HG03097 (cell line): ENCODE measurements around the gene ASIP.

Experiments
- ATAC-seq: cut with Tn5 transposase; IDR thresholded peaks from one replicate; pipeline ENCODE4 v1.9.1; 2021; ENCODE audit not compliant: unreplicated experiment, low FRiP score

The ASIP gene

GRCh38 chr20:34309691-34310090 is 68.5 kb downstream of the ASIP start:
- no peak for ATAC-seq

DNA sequence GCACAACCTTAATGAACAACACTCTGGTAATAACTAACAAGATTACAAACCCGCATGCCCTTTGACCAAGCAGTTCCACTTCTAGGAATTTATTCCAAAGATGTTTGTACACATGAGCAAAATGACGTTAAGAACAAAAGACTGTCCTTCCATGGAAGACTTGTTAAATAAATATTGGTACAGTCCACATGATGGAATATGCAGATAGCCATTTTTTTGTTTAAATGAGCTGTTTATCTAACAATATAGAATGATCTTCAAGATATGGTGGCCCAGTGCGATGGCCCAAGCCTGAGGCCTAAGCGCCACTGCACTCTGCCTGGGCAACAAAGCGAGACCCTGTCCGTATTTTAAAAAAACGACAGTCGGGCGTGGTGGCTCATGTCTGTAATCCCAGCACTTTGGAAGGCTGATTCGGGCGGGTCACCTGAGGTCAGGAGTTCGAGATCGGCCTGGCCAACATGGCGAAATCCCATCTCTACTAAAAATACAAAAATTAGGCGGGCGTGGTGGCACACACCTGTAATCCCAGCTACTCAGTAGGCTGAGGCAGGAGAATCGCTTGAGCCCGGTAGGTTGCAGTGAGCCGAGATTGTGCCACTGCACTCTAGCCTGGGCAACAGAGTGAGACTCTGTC is 69.4 kb downstream of the ASIP start:
- no peak for ATAC-seq

DNA sequence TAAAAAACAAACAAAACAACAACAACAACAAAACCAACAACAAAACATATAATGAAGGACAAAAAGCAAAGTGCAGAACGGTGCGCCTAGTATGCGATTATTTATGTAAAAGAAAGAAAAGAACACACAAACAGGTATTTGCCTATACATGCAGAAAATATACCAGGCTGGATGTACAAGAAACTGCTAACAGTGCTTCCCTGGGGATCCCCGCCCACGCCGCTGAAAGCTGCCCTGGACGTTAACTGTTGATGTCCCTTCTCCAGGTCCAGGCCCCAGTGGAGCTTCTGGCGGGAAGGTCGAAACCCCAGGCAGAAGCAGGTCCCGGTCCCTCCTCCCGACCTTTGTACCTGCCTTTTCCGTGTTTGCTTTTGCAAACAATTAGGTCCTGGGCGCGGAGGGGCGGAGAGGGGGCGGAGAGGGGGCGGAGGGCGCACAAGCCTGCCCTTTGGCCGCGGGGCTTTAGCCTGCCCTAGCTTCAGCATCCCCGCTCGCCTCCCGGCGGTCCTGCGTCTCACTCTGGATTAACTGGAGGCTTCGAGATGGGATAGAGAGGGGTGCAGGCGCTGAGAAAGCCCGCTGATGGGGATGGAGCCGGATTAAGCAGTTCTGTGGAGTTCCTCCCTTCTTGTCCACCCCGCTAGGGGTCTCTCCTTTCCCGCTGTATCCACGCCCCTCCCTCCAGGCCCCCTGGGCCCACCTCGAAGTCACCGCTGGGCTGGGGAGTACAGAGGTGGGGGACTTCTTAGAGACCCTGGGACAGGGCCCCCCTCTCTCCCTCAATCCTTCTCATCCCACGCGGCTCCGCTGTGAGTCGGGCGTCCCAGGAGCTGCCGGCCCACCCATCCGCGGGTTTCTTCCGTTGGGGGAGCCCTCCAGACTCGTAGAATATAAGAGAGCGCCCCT is 70.1 kb downstream of the ASIP start:
- no peak for ATAC-seq

DNA sequence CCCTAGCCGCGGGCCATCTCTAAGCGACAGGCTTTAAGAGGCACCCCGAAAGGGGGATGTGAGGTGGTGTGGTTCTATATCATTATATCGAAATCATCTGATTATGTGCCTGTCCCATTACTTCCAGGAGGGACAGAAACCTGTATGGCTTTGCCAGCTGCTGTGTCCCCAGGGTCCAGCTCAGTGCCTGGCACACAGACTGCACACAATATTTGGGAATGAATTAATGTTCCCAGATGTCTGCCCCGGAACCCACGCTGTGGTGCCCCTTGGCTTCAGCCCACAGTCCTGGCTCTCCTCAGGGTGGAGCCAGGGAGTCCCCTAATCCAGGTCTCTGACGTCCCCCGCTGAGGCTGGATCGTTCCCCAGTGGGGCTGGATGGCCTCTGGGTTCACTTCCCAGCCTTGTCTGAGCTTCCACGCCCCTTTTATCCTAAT is 70.8 kb downstream of the ASIP start:
- no peak for ATAC-seq

DNA sequence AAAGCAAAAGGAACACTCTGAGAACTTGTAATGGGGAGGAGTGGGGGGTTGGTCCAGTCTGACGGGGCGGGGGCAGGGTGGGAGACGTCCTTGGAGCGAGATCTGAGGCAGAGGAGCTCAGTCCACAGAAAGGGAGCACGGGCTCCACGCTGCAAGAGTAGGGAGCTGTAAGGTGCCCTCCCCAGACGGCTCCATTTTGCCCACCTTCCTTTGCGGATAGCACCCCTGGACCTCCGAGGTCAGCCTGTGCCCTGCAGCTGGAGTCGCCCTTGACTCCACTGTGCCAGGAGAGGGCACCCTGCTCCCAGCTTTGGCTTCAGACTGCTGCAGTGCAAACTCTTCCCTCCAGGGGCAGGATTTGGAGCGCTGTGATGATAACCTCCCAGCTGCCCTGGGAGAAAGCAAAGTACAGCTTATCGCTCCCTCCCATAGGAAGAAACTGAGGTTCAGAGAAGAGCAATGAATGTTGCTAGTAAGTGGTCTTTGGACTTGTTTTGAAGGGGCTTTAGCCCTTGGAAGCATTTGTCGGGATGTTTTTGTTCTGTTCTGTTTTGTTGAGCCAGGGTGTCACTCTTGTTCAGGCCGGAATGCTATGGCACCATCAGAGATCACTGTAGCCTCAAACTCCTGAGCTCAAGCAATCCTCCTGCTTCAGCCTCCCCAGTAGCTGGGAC is 71.5 kb downstream of the ASIP start:
- peak; percentile 82 for ATAC-seq

DNA sequence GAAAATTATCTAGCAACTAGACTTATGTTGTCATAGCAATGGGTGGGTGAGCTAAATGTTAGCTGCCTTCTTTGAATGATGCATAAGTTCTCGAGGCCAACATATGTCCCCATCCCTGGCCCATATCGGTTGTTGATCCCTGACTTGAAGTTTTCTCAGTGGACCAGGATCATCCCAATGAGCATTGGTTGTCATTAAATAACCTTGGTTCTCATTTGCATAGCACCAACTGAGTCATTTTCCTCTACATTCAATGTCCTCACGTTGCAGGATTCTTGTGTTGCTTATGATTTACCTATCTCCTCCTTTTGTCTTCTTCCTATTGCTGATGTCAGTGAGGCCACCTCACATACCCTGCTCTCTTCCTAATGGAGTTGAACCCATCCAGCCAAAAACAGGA is 74.0 kb downstream of the ASIP start:
- no peak for ATAC-seq

GRCh38 chr20:34316196-34316814 is 75.1 kb downstream of the ASIP start:
- ATAC-seq = no peak
